ENCODE results near the gene SLC25A27.

DNA sequence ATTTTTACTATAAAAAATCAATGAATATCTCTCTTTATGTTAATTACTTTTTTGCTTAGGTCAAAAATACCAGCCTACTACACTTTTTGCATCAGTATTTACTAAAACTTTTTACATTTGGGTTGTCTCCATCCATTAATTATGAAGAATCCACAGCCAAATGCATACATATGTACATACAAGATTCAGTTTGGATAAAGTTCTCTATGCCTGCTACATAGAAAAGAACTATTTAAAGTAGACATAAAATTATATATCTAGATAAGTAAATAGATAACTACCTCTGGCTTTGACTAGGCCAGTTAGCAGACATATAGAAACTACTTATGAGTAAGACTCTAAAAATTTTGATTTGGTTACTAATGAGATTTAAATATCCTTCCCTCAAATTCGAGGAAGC is 47.2 kb downstream of the SLC25A27 start:
- TF ChIP-seq, protein P1, sequence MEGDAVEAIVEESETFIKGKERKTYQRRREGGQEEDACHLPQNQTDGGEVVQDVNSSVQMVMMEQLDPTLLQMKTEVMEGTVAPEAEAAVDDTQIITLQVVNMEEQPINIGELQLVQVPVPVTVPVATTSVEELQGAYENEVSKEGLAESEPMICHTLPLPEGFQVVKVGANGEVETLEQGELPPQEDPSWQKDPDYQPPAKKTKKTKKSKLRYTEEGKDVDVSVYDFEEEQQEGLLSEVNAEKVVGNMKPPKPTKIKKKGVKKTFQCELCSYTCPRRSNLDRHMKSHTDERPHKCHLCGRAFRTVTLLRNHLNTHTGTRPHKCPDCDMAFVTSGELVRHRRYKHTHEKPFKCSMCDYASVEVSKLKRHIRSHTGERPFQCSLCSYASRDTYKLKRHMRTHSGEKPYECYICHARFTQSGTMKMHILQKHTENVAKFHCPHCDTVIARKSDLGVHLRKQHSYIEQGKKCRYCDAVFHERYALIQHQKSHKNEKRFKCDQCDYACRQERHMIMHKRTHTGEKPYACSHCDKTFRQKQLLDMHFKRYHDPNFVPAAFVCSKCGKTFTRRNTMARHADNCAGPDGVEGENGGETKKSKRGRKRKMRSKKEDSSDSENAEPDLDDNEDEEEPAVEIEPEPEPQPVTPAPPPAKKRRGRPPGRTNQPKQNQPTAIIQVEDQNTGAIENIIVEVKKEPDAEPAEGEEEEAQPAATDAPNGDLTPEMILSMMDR (IDR thresholded peaks at IDR 0.05), result no peak
- no peak for TF ChIP-seq POLR2A (IDR thresholded peaks at IDR 0.05)
